HepG2 (cell line): ENCODE results near the gene FCHSD1. TPM values are rescaled to one million over a fixed set of nuclear protein-coding genes. Genes with fewer than 3 reads are reported as not detected.
A peak's percentile ranks its signal among the peaks of the same experiment; 100 is the strongest.

Experiments used
- ATAD3A ChIP-seq: sonication (generic); formaldehyde crosslinking; IDR thresholded peaks from 2 replicates; pipeline ENCODE4 v1.4.0; 2020; ENCODE audit warnings: missing genetic modification reagents
- EP300 ChIP-seq, 3 experiments: sonication (generic) in 1 of 3; formaldehyde crosslinking in 1 of 3; IDR thresholded peaks; 2 replicates each; pipeline versions ENCODE4 v1.5.1 to v1.6.1; 2011 to 2020; ENCODE audit warnings: low read depth in 2 of 3, low read length in 2 of 3, borderline replicate concordance in 1 of 3, improper control_type of control experiment in 1 of 3, mild to moderate bottlenecking in 1 of 3, missing genetic modification reagents in 1 of 3, moderate library complexity in 1 of 3
- HNRNPUL1 ChIP-seq: fragments of 200-400 bp; formaldehyde crosslinking; IDR thresholded peaks from 2 replicates; pipeline ENCODE4 v1.6.1; 2017; ENCODE audit warnings: low read depth, mild to moderate bottlenecking, low read length, moderate library complexity
- IKZF1 ChIP-seq: fragments of 450-650 bp; IDR thresholded peaks from 2 replicates; pipeline ENCODE4 v1.7.1; 2016
- IRF2 ChIP-seq: IDR thresholded peaks from 2 replicates; pipeline ENCODE4 v1.6.1; 2018; ENCODE audit warnings: missing genetic modification reagents, missing compliant biosample characterization
- MAZ ChIP-seq, 2 experiments: sonication (generic) in 1 of 2; formaldehyde crosslinking in 1 of 2; IDR thresholded peaks; 2 replicates each; pipeline versions ENCODE4 v1.5.0 to v1.6.1; 2012 to 2020; ENCODE audit warnings: low read depth in 2 of 2, mild to moderate bottlenecking in 2 of 2, borderline replicate concordance in 1 of 2, improper control_type of control experiment in 1 of 2, low read length in 1 of 2, missing genetic modification reagents in 1 of 2, moderate library complexity in 1 of 2
- NR1H2 ChIP-seq: sonication (generic); formaldehyde crosslinking; IDR thresholded peaks from 2 replicates; pipeline ENCODE4 v1.8.1; 2022; ENCODE audit warnings: low read depth, missing genetic modification reagents, borderline replicate concordance
- SATB2 ChIP-seq: sonication (generic); formaldehyde crosslinking; IDR thresholded peaks from 2 replicates; pipeline ENCODE4 v1.5.0; 2020; ENCODE audit warnings: missing genetic modification reagents
- SRSF1 ChIP-seq: fragments of 200-400 bp; formaldehyde crosslinking; optimal IDR thresholded peaks from 2 replicates; pipeline ENCODE3; 2017; ENCODE audit warnings: mild to moderate bottlenecking, low read depth, low read length, moderate library complexity
- TBX2 ChIP-seq: sonication (generic); formaldehyde crosslinking; IDR thresholded peaks from 2 replicates; pipeline ENCODE4 v1.5.0; 2020; ENCODE audit warnings: missing genetic modification reagents, mild to moderate bottlenecking, borderline replicate concordance
- TGIF2 ChIP-seq: IDR thresholded peaks from 2 replicates; pipeline ENCODE4 v1.6.1; 2016; ENCODE audit warnings: control low read depth, missing compliant biosample characterization
- ZNF292 ChIP-seq: sonication (generic); formaldehyde crosslinking; IDR thresholded peaks from 2 replicates; pipeline ENCODE4 v1.8.1; 2022; ENCODE audit warnings: mild to moderate bottlenecking, low read depth, missing genetic modification reagents, borderline replicate concordance
- ZNF441 ChIP-seq: sonication (generic); formaldehyde crosslinking; IDR thresholded peaks from 2 replicates; pipeline ENCODE4 v1.7.0; 2021; ENCODE audit warnings: missing genetic modification reagents, borderline replicate concordance
- polyA plus RNA-seq, 8 experiments: library from polyadenylated mRNA; depleted of rRNA in 3 of 8; stranded (reverse) in 7 of 8; unstranded in 1 of 8; fragments of >200 nt; fragmentation: Illumina TruSeq in 4 of 8; extraction: Trizol in 4 of 8; gene quantifications; 2 replicates each; pipeline versions ENCODE4 v1.2.1 to v1.2.3, GENCODE V29; 2011 to 2016; ENCODE audit warnings: low read depth in 4 of 8, missing spikeins in 1 of 8, mixed read lengths in 1 of 8; ENCODE audit not compliant: insufficient read depth in 1 of 8
- total RNA-seq, 5 experiments: library from RNA; depleted of rRNA; stranded (reverse); fragments of >200 nt; fragmentation: Illumina TruSeq; extraction: Trizol; gene quantifications; 2 replicates each; pipeline ENCODE4 v1.2.3, GENCODE V29; 2016; ENCODE audit warnings: low read depth in 1 of 5
- TF ChIP-seq, protein P1 (sequence below): IDR thresholded peaks from 2 replicates; pipeline ENCODE4 v1.6.1; 2016; ENCODE audit warnings: low read depth, missing genetic modification reagents, missing compliant biosample characterization
- TF ChIP-seq, protein P2 (sequence below): sonication (generic); formaldehyde crosslinking; IDR thresholded peaks from 2 replicates; pipeline ENCODE4 v1.4.0; 2020; ENCODE audit warnings: mild to moderate bottlenecking, missing genetic modification reagents

The FCHSD1 gene
- total and polyA plus RNA-seq, 2 of the 13 experiments (the other 11 are each of a cell fraction or from before 2014, with no cell fraction given): 5.5 to 15.4 TPM

DNA sequence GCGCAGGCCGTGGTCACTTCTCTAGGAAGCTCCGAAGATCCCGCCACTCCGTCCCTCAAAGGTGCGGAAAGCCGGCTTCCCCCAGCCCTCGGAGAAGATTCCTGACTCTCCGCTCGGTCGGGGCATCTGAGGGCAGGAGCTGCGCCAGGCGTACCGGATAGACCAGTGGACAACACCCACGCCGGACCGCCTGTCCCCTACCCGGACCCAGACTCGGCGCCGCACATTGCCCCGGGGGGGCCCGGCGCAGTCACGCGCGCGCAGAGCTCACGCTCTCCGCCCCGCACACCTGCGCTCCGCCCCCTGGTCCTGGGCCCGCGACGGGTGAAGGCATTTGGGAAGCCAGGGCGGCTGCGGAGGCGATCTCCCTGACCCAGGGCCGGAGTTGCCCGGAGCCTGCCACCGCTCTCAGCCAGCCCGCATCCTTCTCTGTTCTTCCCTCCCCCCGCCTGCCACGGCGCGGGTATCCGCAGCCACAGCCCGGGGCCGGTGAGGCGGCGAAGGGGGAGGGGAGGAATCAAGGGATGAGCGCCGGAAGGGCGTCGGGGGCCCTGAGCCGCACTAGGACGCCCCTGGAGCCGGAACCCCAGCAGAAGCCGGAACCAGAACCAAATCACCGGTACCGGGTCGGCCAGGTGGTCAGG, 14.0 kb downstream of the FCHSD1 start (continued):
- no peak for TF ChIP-seq EP300 (IDR thresholded peaks at IDR 0.05; ENCODE audit: low read depth in 2 of 2, low read length in 2 of 2)
- TF ChIP-seq EP300 (CRISPR knock-in tag; IDR thresholded peaks at IDR 0.05; ENCODE audit: borderline replicate concordance): no peak
- TF ChIP-seq MAZ (IDR thresholded peaks at IDR 0.05; ENCODE audit: borderline replicate concordance, low read depth, low read length): no peak
- TF ChIP-seq MAZ (CRISPR knock-in tag; IDR thresholded peaks at IDR 0.05; ENCODE audit: low read depth): peak; percentile 46
- TF ChIP-seq, protein P1, sequence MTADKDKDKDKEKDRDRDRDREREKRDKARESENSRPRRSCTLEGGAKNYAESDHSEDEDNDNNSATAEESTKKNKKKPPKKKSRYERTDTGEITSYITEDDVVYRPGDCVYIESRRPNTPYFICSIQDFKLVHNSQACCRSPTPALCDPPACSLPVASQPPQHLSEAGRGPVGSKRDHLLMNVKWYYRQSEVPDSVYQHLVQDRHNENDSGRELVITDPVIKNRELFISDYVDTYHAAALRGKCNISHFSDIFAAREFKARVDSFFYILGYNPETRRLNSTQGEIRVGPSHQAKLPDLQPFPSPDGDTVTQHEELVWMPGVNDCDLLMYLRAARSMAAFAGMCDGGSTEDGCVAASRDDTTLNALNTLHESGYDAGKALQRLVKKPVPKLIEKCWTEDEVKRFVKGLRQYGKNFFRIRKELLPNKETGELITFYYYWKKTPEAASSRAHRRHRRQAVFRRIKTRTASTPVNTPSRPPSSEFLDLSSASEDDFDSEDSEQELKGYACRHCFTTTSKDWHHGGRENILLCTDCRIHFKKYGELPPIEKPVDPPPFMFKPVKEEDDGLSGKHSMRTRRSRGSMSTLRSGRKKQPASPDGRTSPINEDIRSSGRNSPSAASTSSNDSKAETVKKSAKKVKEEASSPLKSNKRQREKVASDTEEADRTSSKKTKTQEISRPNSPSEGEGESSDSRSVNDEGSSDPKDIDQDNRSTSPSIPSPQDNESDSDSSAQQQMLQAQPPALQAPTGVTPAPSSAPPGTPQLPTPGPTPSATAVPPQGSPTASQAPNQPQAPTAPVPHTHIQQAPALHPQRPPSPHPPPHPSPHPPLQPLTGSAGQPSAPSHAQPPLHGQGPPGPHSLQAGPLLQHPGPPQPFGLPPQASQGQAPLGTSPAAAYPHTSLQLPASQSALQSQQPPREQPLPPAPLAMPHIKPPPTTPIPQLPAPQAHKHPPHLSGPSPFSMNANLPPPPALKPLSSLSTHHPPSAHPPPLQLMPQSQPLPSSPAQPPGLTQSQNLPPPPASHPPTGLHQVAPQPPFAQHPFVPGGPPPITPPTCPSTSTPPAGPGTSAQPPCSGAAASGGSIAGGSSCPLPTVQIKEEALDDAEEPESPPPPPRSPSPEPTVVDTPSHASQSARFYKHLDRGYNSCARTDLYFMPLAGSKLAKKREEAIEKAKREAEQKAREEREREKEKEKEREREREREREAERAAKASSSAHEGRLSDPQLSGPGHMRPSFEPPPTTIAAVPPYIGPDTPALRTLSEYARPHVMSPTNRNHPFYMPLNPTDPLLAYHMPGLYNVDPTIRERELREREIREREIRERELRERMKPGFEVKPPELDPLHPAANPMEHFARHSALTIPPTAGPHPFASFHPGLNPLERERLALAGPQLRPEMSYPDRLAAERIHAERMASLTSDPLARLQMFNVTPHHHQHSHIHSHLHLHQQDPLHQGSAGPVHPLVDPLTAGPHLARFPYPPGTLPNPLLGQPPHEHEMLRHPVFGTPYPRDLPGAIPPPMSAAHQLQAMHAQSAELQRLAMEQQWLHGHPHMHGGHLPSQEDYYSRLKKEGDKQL (CRISPR knock-in tag): no peak
- TF ChIP-seq, protein P2, sequence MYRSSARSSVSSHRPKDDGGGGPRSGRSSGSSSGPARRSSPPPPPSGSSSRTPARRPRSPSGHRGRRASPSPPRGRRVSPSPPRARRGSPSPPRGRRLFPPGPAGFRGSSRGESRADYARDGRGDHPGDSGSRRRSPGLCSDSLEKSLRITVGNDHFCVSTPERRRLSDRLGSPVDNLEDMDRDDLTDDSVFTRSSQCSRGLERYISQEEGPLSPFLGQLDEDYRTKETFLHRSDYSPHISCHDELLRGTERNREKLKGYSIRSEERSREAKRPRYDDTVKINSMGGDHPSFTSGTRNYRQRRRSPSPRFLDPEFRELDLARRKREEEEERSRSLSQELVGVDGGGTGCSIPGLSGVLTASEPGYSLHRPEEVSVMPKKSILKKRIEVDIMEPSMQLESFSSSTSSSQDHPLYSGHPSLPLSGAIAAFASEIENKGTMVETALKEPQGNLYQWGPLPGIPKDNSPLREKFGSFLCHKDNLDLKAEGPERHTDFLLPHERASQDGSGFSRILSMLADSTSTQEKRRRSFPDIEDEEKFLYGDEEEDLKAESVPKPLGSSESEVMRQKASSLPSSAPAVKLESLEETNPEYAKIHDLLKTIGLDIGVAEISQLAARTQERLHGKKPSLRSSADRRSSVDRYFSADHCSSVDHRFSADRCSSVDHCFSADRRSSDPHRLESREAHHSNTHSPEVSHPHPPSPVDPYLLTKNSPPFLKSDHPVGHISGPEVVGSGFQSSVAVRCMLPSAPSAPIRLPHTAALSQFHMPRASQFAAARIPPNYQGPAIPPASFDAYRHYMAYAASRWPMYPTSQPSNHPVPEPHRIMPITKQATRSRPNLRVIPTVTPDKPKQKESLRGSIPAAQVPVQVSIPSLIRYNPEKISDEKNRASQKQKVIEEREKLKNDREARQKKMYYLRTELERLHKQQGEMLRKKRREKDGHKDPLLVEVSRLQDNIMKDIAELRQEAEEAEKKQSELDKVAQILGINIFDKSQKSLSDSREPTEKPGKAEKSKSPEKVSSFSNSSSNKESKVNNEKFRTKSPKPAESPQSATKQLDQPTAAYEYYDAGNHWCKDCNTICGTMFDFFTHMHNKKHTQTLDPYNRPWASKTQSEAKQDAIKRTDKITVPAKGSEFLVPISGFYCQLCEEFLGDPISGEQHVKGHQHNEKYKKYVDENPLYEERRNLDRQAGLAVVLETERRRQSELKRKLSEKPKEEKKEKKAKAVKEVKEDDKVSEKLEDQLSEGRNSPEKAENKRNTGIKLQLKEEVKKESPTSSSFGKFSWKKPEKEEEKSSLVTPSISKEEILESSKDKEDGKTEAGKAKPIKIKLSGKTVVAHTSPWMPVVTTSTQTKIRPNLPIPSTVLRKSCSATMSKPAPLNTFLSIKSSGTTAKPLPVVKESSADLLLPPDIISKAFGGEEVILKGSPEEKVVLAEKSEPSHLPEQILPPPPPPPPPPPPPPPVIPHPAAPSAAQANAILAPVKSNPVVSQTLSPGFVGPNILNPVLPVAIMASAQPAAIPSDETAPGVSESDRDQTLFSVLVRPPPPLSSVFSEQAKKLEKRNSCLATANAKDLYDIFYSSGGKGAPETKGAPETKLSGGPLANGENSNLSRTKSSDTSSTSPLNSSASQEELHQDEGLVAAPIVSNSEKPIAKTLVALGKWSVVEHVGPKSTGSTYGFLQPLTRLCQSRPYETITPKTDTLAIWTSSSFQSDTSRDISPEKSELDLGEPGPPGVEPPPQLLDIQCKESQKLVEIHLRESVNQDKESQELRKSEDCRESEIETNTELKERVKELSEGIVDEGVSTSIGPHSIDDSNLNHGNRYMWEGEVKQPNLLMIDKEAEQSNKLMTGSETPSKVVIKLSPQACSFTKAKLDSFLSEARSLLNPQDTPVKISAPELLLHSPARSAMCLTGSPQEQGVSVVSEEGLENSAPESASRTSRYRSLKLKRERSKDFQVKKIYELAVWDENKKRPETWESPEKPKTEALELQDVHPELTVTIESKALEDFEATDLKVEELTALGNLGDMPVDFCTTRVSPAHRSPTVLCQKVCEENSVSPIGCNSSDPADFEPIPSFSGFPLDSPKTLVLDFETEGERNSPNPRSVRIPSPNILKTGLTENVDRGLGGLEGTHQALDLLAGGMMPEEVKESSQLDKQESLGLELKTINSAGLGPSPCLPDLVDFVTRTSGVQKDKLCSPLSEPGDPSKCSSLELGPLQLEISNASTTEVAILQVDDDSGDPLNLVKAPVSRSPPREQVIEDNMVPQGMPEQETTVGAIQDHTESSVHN (CRISPR knock-in tag): no peak
- TF ChIP-seq HNRNPUL1: no peak
- TF ChIP-seq ATAD3A: no peak
- no peak for TF ChIP-seq IKZF1
- no peak for TF ChIP-seq IRF2 (CRISPR knock-in tag)
- 0 out of 2 replicates have a peak, but pooled peaks have one; percentile 54 for TF ChIP-seq ZNF441 (CRISPR knock-in tag)
- TF ChIP-seq TGIF2 (CRISPR knock-in tag): no peak
- peak; percentile 55 for TF ChIP-seq TBX2 (CRISPR knock-in tag)
- TF ChIP-seq ZNF292 (CRISPR knock-in tag): no peak
- 0 out of 2 replicates have a peak, but pooled peaks have one; percentile 36 for TF ChIP-seq SATB2 (CRISPR knock-in tag)
- TF ChIP-seq SRSF1: peak; percentile 31
- no peak for TF ChIP-seq NR1H2 (CRISPR knock-in tag)
